WTC11 (cell line): Measurements from ENCODE around the gene RNF113B.

Source experiments
- CREB1 ChIP-seq: sonication (generic); formaldehyde crosslinking; IDR thresholded peaks from 2 replicates; pipeline ENCODE4 v1.8.0; 2023; ENCODE audit warnings: mild to moderate bottlenecking, missing genetic modification reagents
- CTCF ChIP-seq: fragments of 200-600 bp; IDR thresholded peaks from 2 replicates; pipeline ENCODE4 v1.8.0; 2022; ENCODE audit warnings: antibody characterized with exemption
- E2F4 ChIP-seq: sonication (generic); formaldehyde crosslinking; IDR thresholded peaks from 2 replicates; pipeline ENCODE4 v1.8.1; 2022; ENCODE audit warnings: low read depth, mild to moderate bottlenecking, moderate library complexity, missing genetic modification reagents, borderline replicate concordance
- ELF4 ChIP-seq: sonication (generic); formaldehyde crosslinking; IDR thresholded peaks from 2 replicates; pipeline ENCODE4 v1.8.1; 2022; ENCODE audit warnings: low read depth, mild to moderate bottlenecking, moderate library complexity, missing genetic modification reagents
- IRF2 ChIP-seq: sonication (generic); formaldehyde crosslinking; IDR thresholded peaks from 2 replicates; pipeline ENCODE4 v1.8.0; 2022; ENCODE audit warnings: low read depth, missing genetic modification reagents, borderline replicate concordance
- MAX ChIP-seq: sonication (generic); formaldehyde crosslinking; IDR thresholded peaks from 2 replicates; pipeline ENCODE4 v1.8.0; 2022; ENCODE audit warnings: mild to moderate bottlenecking, missing genetic modification reagents
- NR2C2 ChIP-seq: sonication (generic); formaldehyde crosslinking; IDR thresholded peaks from 2 replicates; pipeline ENCODE4 v1.8.0; 2022; ENCODE audit warnings: mild to moderate bottlenecking, missing genetic modification reagents
- TEAD4 ChIP-seq: sonication (generic); formaldehyde crosslinking; IDR thresholded peaks from 2 replicates; pipeline ENCODE4 v1.8.0; 2022; ENCODE audit warnings: mild to moderate bottlenecking, missing genetic modification reagents
- ZBTB43 ChIP-seq: sonication (generic); formaldehyde crosslinking; IDR thresholded peaks from 2 replicates; pipeline ENCODE4 v1.8.1; 2023; ENCODE audit warnings: mild to moderate bottlenecking, missing genetic modification reagents
- ZNF232 ChIP-seq: sonication (generic); formaldehyde crosslinking; IDR thresholded peaks from 2 replicates; pipeline ENCODE4 v1.8.0; 2022; ENCODE audit warnings: mild to moderate bottlenecking, missing genetic modification reagents
- ZNF281 ChIP-seq: sonication (generic); formaldehyde crosslinking; IDR thresholded peaks from 2 replicates; pipeline ENCODE4 v1.8.0; 2023; ENCODE audit warnings: mild to moderate bottlenecking, missing genetic modification reagents
- ZNF512 ChIP-seq: sonication (generic); formaldehyde crosslinking; IDR thresholded peaks from 2 replicates; pipeline ENCODE4 v1.8.1; 2022; ENCODE audit warnings: missing genetic modification reagents, borderline replicate concordance
- TF ChIP-seq, protein P1 (sequence below): sonication (generic); formaldehyde crosslinking; IDR thresholded peaks from 2 replicates; pipeline ENCODE4 v1.8.1; 2023; ENCODE audit warnings: mild to moderate bottlenecking, missing genetic modification reagents, moderate library complexity

DNA sequence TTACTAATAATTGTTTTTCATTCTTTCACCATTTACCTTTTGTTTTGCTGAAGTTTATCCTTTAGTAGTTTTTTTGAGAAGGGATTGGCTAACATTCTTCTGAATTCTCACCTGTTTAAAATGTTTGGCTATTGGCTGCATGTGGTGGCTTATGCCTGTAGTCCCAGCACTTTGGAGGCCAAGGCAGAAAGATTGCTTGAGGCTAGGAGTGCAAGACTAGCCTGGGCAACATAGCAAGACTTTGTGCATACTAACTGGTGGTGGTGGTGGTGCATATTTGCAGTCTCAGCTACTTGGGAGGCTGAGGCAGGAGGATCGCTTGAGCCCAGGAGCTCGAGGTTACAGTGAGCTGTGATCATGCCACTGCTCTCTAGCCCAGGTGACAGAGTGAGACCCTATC is 27.5 kb upstream of the RNF113B start:
- TF ChIP-seq ELF4 (CRISPR knock-in tag) = no peak
- no peak for TF ChIP-seq ZBTB43 (CRISPR knock-in tag)
- TF ChIP-seq, protein P1, sequence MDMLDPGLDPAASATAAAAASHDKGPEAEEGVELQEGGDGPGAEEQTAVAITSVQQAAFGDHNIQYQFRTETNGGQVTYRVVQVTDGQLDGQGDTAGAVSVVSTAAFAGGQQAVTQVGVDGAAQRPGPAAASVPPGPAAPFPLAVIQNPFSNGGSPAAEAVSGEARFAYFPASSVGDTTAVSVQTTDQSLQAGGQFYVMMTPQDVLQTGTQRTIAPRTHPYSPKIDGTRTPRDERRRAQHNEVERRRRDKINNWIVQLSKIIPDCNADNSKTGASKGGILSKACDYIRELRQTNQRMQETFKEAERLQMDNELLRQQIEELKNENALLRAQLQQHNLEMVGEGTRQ = no peak
- TF ChIP-seq CTCF = no peak
- no peak for TF ChIP-seq ZNF512
- no peak for TF ChIP-seq NR2C2
- no peak for TF ChIP-seq CREB1 (CRISPR knock-in tag)
- TF ChIP-seq MAX = no peak
- no peak for TF ChIP-seq IRF2 (CRISPR knock-in tag)
- TF ChIP-seq ZNF281 (CRISPR knock-in tag) = no peak
- TF ChIP-seq E2F4 (CRISPR knock-in tag) = no peak
- TF ChIP-seq ZNF232 = no peak
- TF ChIP-seq TEAD4 (CRISPR knock-in tag) = no peak
